Mesenteric fat pad (tissue), 1 donor: ENCODE data around the gene CDKAL1. TPM values are rescaled to one million over a fixed set of nuclear protein-coding genes. Genes with fewer than 3 reads are reported as not detected.
"Not testable (repeated sequence)": the region's sequence is repeated elsewhere in the genome, so short reads cannot be mapped to it uniquely, and the experiment has no call there.

Experiments used
- DNase-seq: peaks from one replicate; pipeline ENCODE4 v3.0.0-alpha.2; 2020; ENCODE audit warnings: low spot score
- total RNA-seq: library from RNA; stranded (reverse); fragmentation: NEBNext Ultra II Directional; extraction: Animal tissue kit (Norgen Biotek cat#: 25700); gene quantifications from one replicate; pipeline ENCODE4 v1.2.1, GENCODE V29; 2021
- donor health status: DM: yes; HTN: yes; CAD: no.

CDKAL1 gene
- total RNA-seq, 1 donor from 2014 or later: 13.2 TPM

DNA sequence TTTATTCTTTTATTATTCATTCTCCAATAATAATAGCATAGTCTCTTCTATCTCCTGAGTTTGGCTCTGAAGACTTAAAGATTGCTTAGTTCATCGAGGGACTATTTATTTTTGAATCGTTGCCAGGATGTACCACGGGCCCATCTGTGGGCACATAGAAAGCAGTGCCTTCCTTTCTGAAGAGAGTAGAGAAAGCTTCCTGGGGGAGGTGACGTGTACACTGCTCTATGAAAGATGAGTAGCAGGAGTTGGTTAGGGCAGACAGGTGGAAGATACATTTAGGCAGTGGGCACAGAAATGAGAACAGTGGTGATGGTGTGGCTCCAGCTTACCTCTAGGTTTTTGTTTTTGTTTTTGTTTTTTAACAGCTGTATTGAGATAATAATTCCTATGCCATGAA lies 98.4 kb downstream of the CDKAL1 start:
- DNase-seq: no peak

DNA sequence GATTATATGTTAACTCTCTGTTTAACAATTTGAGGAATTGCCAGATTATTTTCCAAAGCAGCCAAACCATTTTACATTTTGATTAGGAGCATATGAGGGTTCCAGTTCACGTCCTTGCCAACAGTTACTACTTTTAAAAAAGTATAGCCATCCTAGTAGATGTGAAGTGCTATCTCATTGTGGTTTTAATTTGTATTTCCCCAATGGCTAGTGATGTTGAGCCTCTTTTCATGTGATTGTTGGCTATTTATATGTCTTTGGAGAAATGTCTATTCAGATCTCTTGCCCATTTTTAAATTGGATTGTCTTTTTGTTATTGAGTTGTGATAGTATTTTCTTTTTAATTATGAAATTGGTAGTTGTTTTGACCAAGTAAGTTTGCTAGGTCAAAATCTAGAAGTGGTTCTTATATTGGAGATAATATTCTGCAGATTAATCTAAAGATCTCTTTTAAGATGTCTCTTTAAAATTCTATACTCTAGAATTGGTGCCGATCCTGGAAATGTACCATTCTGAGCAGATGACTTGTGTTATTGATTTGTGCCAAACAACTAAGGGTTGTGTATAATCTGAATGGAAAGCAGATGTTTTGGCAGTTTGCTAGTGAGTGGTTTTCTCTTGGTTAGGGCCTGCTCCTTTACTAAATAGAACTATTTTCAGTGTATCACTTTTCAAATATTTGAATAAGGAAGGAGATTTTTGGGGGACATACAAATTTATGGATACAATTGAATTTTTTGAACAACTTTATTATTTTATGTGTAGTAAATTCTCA lies 99.5 kb downstream of the CDKAL1 start:
- no peak for DNase-seq

DNA sequence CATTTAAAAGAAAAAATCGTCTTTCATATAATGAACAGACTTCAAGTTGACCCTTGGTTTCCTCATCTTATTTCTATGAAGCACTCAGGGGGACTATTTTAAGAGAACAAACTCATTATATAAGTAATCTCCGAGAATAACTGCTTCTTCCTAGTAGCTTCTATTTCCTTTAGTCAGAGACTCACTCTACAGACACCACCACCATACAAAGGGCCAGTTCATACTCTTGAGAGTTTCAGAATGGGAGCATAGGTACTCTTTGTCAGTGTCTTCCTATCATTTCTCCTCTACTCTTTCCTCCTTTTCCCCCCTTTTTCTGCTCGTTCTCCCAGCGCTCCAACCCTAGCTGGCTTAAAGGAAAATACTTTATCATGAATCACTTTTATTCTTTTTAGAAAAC lies 104.9 kb downstream of the CDKAL1 start:
- no peak for DNase-seq

DNA sequence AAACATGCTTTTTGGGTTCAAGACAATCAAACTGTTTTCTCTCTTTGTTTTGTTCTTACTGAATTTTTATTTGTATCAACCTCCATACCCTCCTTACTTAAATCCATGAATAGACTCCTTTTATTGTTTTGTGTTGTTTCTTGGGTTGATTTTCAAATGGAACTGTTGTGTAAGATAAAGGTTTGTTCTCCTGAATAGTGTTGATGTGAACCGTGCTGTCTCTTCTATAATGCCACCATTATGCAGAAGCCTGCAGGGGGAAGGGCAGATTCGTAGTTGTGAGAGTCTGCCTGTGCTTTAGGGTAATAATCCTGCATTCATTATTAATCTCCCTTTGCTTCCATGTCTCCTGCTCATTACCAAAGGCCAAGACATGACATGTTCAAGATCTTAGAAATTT lies 105.9 kb downstream of the CDKAL1 start:
- DNase-seq: no peak

DNA sequence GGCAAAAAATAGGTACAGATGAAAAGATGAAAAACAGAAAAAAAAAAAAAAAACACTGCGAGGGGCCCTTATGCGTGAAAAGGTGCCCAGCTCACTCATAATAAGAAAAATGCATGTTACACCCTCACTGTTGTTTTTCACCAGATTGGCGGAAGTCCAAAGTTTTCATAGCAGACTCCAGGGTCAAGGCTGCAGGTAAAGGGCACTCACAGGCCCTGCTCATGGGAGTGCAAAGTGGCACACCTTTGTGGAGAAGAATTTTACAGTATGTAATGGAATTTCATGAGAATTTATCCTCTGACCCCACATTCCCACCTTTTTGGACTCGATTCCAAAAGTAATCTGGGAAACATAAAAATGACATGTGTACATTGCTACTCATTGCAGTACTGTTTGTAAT lies 108.2 kb downstream of the CDKAL1 start:
- DNase-seq: no peak

DNA sequence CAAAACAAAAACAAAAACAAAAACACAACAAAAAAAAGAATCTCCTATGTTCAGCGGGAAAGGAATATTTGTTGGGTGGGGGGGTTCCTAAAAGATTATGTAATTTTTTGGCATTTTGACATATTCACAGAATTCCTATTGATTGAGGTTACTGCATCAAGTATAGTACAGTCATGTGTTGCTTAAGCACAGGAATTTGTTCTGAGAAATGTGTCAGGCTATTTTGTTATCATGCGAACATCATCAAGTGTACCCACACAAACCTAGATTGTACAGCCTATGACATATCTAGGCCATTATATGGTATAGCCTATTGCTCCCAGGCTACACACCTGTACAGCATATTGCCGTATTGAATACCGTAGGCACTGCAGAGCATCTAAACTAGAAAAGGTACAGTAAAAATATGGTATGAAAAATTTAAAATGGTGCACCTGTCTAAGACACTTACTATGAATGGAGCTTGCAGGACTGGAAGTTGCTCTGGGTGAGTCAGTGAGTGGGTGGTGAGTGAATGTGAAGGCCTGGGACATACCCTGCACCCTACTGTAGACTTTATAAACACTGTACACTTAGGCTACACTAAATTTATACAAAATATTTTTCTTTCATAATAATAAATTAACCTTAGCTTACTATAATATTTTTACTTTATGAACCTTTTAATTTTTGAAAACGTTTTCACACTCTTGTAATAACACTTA lies 110.6 kb downstream of the CDKAL1 start:
- no peak for DNase-seq

DNA sequence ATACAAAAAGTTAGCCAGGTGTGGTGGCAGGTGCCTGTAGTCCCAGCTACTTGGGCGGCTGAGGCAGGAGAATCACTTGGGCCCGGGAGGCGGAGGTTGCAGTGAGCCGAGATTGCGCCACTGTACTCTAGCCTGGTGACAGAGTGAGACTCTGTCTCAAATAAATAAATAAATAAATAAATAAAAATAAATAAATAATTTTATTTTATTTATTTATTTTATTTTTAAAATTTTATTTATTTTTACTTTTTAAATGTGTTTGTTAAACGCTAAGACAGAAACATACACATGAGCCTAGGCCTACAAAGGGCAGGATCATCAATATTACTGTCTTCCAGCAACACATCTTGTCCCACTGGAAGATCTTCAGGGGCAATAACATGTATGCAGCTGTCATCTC lies 111.3 kb downstream of the CDKAL1 start:
- not testable (repeated sequence) for DNase-seq

DNA sequence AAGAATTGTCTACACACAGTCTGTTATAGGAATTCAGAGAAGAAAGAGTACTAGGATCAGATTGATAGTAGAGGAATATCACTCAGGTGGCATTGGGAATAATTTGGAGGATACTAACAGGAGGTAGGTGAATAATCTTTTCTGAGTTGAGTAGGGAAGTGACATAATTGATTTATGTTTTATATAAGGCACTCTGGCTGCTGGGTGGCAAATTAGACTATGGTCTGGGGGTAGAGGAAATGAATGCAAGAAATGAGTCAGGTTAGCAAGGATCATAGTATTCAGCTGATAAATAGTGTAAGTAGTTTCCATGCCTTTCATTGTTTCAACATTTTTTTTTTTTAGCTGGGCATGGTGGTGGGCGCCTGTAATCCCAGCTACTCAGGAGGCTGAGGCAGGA lies 113.3 kb downstream of the CDKAL1 start:
- no peak for DNase-seq

DNA sequence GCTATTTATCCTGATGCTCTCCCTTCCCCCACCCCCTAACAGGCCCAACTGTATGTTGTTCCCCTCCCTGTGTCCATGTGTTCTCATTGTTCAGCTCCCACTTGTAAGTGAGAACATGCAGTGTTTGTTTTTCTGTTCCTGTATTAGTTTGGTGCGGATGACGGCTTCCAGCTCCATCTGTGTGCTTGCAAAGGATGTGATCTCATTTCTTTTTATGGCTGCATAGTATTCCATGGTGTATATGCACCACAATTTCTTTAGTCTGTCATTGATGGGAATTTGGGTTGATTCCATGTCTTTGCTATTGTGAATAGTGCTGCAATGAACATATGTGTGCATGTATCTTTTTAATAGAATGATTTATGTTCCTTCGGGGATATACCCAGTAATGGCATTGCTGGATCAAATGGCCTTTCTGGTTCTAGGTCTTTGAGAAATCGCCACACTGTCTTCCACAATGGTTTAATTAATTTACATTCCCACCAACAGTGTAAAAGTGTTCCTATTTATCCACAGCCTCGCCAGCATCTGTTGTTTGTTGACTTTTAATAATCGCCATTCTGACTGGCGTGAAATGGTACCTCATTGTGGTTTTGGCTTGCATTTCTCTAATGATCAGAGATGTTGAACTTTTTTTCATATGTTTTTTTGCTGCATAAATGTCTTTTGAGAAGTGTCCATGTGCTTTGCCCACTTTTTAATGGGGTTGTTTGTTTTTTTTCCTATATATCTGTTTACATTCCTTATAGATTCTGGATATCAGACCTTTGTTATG lies 115.6 kb downstream of the CDKAL1 start:
- not testable (repeated sequence) for DNase-seq

DNA sequence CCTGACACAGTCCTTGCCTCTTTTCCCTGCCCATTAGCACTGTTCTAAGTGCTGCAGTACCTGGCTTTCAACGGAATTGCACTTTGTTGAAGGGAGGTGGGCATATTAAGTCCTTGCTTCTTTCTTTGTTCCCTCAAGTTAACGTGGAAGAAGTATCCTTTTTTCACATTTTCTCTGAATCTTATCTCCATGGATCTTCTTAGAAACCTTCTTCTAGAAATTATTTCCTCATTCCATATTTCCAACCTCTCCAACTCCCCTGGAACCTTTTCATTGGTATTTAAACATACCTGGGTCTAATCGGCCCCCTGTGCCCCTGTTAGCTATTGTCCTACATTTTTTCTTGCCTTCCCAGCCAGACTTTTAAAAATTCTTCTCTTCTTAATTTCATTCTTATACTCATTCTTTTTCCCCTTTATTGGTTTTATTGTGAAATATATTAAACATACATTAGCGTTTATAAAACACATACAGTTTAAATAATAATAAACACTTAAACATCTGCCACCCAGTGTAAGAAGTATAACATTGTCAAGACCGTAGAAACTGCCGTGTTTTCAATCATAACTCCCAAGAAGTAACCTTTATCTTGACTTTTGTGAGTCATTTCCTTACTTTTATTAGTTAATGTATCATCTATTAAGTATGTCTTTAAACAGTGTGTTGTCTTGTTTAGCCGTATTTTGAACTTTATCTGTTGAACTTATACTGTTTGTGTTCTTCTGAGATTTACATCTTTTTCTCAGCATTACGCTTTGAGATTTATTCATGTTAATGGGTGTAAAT lies 118.2 kb downstream of the CDKAL1 start:
- no peak for DNase-seq

DNA sequence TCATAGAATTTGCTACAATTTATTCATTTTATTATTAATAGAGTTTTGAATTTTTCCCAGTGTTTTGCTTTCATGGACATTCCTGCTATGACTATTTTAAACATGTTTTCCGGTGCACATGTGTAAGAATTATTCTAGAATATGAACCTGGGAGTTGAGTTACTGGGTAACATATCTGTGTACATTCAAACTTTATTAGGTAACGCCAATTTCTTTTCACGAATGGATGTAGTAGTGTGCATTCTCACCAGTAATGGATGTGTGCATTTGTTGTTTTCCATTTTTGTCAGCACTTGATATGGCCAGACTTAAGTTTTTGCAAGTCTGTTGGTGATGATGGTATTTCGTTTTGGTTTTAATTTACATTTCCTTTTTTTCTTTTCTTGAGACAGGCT lies 118.8 kb downstream of the CDKAL1 start:
- DNase-seq: no peak

DNA sequence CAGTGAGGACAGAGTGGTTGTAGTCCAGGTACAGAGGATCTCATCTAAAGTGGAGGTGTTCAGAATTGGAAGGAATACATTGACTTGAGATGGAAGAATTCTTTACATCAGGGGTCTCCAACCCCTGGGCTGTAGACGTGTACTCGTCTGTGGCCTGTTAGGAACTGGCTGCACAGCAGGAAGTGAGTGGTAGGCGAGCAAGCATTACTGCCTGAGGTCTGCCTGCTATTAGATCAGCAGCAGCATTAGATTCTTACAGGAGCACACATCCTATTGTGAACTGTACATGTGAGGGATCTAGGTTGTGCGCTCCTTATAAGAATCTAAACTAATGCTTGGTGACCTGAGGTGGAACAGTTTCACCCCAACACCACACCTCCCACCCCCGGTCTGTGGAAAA lies 121.1 kb downstream of the CDKAL1 start:
- DNase-seq: no peak

DNA sequence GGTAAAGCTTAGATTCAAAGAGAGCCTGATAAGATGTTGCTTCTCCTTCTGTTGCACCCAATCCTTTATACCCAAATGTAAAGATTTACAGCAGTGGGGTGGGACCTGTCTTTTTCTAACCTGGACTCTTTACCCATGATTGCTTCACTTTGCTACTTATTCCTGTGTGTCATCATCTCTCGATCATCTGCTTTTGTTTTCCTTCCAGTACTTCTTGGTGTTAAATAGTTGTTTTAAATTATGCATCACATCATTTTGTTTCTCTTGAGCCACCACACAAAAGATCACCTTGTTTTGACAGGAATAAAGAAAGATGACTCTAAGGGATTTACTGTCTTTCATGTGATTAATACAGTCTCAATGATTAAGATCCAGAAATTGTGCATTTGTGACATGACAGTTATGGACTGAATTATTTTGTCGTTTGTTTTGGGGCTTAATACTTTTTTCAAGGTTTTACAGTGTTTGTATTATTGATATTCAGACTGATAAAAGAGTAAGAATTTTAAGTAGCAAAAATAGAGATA lies 123.1 kb downstream of the CDKAL1 start:
- DNase-seq: no peak

DNA sequence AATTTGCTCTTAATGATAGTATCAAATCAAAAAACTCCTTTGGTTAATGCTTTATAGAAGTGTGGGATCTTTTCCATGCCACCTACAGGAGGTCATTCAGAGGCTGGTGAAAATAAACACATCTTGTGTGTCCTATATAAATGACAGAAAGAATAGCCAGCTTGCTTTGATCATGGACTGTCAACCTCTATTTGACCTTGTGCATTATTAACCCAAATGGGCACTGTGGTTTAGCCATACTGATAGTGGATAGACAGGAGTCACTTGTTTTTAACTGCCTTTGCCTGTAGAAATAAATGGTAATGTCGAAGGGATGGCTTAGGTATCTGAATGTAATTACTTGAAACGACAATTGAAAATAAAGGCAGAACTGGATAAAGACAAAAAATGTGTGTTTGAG lies 123.8 kb downstream of the CDKAL1 start:
- DNase-seq: no peak

DNA sequence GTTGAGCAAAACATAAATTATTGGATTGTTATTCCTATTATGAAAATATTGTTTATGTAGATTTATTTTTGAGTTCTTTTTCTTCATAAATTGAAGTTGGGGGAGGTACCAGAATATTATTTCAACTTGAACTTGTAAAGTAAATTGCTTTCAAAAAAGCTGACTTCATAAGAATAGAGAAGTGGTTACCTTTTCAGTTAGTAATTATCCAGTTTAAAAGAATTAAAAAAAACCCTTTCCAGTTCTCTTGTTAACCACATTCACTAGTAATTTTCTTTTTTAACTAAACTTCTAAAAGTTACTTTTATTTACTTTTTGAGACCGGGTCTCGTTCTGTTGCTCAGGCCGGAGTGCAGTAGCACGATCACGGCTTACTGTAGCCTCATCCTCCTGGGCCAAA lies 124.3 kb downstream of the CDKAL1 start:
- DNase-seq: no peak

DNA sequence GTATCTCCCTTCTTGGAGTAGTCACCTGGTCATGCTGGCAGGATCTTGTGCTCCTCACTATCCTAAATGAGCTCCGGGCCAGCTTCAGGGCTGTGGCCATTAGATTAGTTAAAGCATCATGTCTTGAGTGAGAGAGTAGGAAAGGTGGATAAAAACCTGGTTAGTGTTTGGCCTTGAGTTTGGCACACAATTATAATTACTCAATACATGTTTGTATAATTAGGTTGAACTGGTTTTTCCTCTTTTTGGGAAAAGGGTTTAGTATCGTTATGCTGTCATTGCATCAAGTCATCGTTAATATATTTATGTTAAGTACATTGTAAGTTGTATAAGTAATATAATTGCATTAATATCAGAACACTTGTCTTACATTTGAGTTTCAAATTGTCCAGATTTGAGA lies 126.3 kb downstream of the CDKAL1 start:
- no peak for DNase-seq

DNA sequence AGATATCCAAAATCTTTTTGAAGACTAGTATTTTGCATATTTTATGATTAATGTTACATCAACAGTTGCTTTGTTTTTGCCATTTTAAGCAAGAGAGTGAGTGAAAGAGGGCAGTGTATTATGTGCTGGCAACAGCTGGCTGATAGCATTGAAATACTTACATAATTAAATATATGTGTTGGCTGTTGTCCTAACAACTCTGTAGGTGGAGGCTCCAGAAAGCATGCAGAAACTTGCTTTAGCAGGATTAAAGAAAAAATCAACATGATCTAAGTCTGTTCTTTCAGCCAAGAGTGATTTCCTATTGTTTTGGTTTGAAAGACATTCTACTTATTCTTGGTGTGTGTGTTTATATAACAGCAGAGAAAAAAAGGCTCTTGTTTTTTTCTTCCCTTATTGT lies 127.5 kb downstream of the CDKAL1 start:
- no peak for DNase-seq

DNA sequence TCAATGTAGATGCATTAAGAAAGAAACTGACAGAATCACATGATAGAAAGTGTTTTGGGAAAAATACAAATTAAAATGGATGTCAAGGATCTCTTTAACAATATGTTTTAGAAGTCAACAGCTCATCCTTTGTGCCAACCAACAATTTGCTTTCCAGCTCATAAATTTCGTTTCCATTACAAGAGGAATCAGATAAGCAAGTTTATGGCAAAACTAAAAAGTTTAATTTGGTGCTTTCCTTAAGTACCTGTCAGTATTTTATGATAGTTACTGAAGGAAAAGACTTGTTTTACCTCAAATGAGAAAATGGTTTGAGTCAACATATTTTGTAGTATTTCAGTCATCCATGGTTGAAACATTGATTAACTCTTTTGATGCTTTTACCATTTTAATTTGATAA lies 130.0 kb downstream of the CDKAL1 start:
- DNase-seq: no peak

DNA sequence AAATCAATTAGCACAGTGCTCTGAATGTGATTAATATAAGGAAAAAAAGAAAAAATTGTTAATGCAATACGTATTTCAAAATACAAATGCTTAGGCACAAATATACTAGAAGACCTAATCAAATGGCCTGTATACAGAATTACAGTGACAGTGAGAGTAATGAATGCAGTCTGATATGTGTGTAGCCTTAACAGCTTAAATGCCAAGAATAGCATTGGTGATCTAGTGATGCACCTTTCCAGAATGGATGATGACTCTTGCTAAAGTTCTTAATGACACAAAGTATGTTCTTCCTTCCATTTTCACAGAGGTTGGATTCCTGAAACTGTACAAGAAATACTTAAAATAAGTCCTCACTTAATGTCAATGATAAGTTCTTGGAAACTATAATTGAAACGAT lies 131.0 kb downstream of the CDKAL1 start:
- no peak for DNase-seq

DNA sequence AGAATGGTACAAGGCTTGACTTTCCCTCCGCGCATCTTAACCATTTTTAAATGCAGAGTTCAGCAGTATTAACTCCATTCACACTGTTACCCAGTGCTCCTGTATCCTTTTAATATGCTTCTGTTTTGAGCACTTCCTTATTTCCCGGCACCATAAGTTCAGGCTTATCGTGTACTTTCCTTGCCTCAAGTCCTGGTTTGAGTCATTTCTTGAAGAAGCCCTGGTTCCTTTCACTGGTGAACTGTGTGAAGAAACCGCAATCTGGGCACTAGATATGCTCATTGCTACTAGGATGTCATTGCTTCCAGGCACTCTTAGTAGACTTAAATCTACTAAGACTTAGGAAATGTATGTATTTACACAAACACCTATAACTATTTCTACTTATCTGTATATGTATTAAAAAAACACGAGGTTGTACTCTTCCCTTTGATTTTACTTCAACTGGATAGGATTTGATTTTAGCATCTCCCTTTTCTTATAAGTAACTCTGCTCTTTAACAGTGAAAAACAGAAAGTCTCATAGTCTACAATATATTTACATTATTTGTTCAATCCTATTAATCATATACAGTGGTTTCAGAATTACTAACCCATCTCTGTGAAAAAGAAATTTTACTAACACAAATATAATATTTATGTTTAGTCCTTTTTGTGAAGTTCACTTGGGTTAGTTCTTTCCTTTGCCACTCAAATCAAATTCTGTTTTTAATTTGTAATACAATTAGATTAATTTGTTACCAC lies 135.5 kb downstream of the CDKAL1 start:
- DNase-seq: no peak
